ENCODE results near the gene PLCG1. TPM values are rescaled to one million over a fixed set of nuclear protein-coding genes. Genes with fewer than 3 reads are reported as not detected.

PLCG1 gene
- total and polyA plus RNA-seq, 4 donors = 2.0 to 30.4 (median 16.1) TPM

DNA sequence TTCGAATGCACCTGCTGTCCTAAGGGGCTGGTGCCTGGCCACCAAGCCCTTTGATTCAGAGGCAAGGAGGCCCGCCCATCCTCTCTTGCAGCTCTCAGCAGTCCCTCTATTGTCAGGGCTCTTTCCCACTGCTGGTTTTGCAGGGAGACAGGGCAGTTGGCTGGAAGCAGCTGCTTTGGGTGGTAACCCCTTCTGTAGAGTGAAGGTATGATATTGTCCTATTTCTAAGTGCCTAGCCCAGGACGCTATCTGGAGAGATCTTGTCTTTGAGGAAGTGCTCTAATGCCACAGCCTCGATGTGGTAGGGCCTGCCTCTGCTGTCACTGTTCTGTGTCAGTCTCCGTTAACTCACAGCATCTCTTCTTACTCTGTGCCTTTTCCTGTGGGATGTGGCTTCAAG is 5.6 kb downstream of the PLCG1 start:
- WGBS = 66% methylated on average over 5 of the region's 5 CpGs
- DNase-seq (ENCODE audit: low spot score) = no peak
- peaks cover 0 to 17% (median 9%) of the 10 kb centered on the region in 4 donors for H3K4me1 ChIP-seq (ENCODE audit: control insufficient read depth in 4 of 4, insufficient read depth in 4 of 4, low read length in 3 of 4)
- TF ChIP-seq HNF4A (conservative IDR thresholded peaks at IDR 0.05) (no peak), FOXA1 (IDR thresholded peaks at IDR 0.05) (no peak)
- H3K9ac ChIP-seq (ENCODE audit: low read depth in 1 of 2, low read length in 2 of 2) = no peak overlapping the region
- no peaks in the 10 kb centered on the region for H3K9me3 ChIP-seq (ENCODE audit: control insufficient read depth in 4 of 4, low read length in 3 of 4)
- H3K4me3 ChIP-seq (ENCODE audit: low read depth in 1 of 3, low read length in 3 of 3) = no peak overlapping the region
- H3K27me3 ChIP-seq (ENCODE audit: control insufficient read depth in 4 of 4, insufficient read depth in 4 of 4, low read length in 3 of 4) = no peaks in the 10 kb centered on the region
- H3K36me3 ChIP-seq (ENCODE audit: control insufficient read depth in 4 of 4, insufficient read depth in 3 of 4, low read depth in 1 of 4, low read length in 3 of 4) = no peaks in the 10 kb centered on the region
- H3K27ac ChIP-seq (ENCODE audit: low read depth in 1 of 2, low read length in 2 of 2) = no peak overlapping the region

DNA sequence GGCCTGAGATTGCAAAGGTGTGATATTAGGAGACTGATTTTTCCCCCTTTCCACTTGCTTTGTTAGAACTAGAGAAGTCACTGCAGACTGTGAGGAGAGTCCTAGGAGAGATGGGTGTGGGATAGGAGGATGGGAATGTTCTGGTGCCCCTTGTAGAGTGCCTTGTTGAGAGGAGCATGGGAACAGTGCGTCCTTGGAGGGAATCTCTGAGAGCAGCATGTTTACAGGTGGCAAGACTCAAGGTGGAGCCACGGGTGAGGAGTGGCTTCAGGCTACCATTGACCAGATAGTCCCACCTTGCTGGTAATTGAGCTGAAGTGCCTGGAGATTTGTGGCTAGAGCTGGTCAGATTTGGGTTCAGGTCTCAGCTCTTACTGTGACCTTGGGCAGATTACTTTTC is 6.0 kb downstream of the PLCG1 start:
- Histone ChIP-seq H3K27ac (ENCODE audit: low read depth in 1 of 2, low read length in 2 of 2) (no peak overlapping the region), H3K9me3 (ENCODE audit: control insufficient read depth in 4 of 4, low read length in 3 of 4) (no peaks in the 10 kb centered on the region), H3K36me3 (ENCODE audit: control insufficient read depth in 4 of 4, insufficient read depth in 3 of 4, low read depth in 1 of 4, low read length in 3 of 4) (no peaks in the 10 kb centered on the region), H3K27me3 (ENCODE audit: control insufficient read depth in 4 of 4, insufficient read depth in 4 of 4, low read length in 3 of 4) (no peaks in the 10 kb centered on the region), H3K4me3 (ENCODE audit: low read depth in 1 of 3, low read length in 3 of 3) (no peak overlapping the region), H3K9ac (ENCODE audit: low read depth in 1 of 2, low read length in 2 of 2) (no peak overlapping the region), H3K4me1 (ENCODE audit: control insufficient read depth in 4 of 4, insufficient read depth in 4 of 4, low read length in 3 of 4) (peaks cover 0 to 14% (median 8%) of the 10 kb centered on the region in 4 donors)
- DNase-seq (ENCODE audit: low spot score) = no peak
- TF ChIP-seq HNF4G (IDR thresholded peaks at IDR 0.05) = no peak
- TF ChIP-seq ATF3 (IDR thresholded peaks at IDR 0.05) = no peak
- no peak for TF ChIP-seq NR2F2 (IDR thresholded peaks at IDR 0.05)
- TF ChIP-seq, protein P1, sequence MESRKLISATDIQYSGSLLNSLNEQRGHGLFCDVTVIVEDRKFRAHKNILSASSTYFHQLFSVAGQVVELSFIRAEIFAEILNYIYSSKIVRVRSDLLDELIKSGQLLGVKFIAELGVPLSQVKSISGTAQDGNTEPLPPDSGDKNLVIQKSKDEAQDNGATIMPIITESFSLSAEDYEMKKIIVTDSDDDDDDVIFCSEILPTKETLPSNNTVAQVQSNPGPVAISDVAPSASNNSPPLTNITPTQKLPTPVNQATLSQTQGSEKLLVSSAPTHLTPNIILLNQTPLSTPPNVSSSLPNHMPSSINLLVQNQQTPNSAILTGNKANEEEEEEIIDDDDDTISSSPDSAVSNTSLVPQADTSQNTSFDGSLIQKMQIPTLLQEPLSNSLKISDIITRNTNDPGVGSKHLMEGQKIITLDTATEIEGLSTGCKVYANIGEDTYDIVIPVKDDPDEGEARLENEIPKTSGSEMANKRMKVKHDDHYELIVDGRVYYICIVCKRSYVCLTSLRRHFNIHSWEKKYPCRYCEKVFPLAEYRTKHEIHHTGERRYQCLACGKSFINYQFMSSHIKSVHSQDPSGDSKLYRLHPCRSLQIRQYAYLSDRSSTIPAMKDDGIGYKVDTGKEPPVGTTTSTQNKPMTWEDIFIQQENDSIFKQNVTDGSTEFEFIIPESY (IDR thresholded peaks at IDR 0.05) = no peak
- TF ChIP-seq EGR1 (IDR thresholded peaks at IDR 0.05; ENCODE audit: low read depth in 2 of 2) = no peak
- TF ChIP-seq JUND (IDR thresholded peaks at IDR 0.05) = no peak
- no peak for TF ChIP-seq CTCF (IDR thresholded peaks at IDR 0.05; ENCODE audit: low read depth, low read length, missing input control)
- TF ChIP-seq SP1 (IDR thresholded peaks at IDR 0.05) = no peak
- no peak for TF ChIP-seq FOXA2 (IDR thresholded peaks at IDR 0.05)
- no peak for TF ChIP-seq TAF1 (conservative IDR thresholded peaks at IDR 0.05)
- no peak for TF ChIP-seq FOXA1 (IDR thresholded peaks at IDR 0.05)
- TF ChIP-seq YY1 (IDR thresholded peaks at IDR 0.05) = no peak
- no peak for TF ChIP-seq GABPA (IDR thresholded peaks at IDR 0.05 in 1 of 2, conservative IDR thresholded peaks at IDR 0.05 in 1 of 2)
- no peak for TF ChIP-seq MAX (IDR thresholded peaks at IDR 0.05)
- no peak for TF ChIP-seq RAD21 (IDR thresholded peaks at IDR 0.05)
- WGBS = 88% methylated on average over 2 of the region's 2 CpGs

GRCh38 chr20:41145317-41145716 is 8.0 kb downstream of the PLCG1 start:
- 97% methylated on average over 2 of the region's 2 CpGs for WGBS
- no peaks in the 10 kb centered on the region for H3K36me3 ChIP-seq (ENCODE audit: control insufficient read depth in 4 of 4, insufficient read depth in 3 of 4, low read depth in 1 of 4, low read length in 3 of 4)
- H3K27me3 ChIP-seq (ENCODE audit: control insufficient read depth in 4 of 4, insufficient read depth in 4 of 4, low read length in 3 of 4) = no peaks in the 10 kb centered on the region
- H3K9ac ChIP-seq (ENCODE audit: low read depth in 1 of 2, low read length in 2 of 2) = no peak overlapping the region
- no peak for DNase-seq (ENCODE audit: low spot score)
- H3K27ac ChIP-seq (ENCODE audit: low read depth in 1 of 2, low read length in 2 of 2) = no peak overlapping the region
- H3K9me3 ChIP-seq (ENCODE audit: control insufficient read depth in 4 of 4, low read length in 3 of 4) = no peaks in the 10 kb centered on the region
- no peak overlapping the region for H3K4me3 ChIP-seq (ENCODE audit: low read depth in 1 of 3, low read length in 3 of 3)
- peaks cover 0 to 8% (median 4%) of the 10 kb centered on the region in 4 donors for H3K4me1 ChIP-seq (ENCODE audit: control insufficient read depth in 4 of 4, insufficient read depth in 4 of 4, low read length in 3 of 4)
- TF ChIP-seq GABPA (IDR thresholded peaks at IDR 0.05 in 1 of 2, conservative IDR thresholded peaks at IDR 0.05 in 1 of 2) (no peak), NR2F2 (IDR thresholded peaks at IDR 0.05) (no peak), FOXA2 (IDR thresholded peaks at IDR 0.05) (no peak), REST (IDR thresholded peaks at IDR 0.05) (no peak), CTCF (IDR thresholded peaks at IDR 0.05; ENCODE audit: low read depth, low read length, missing input control) (no peak), JUND (IDR thresholded peaks at IDR 0.05) (no peak), RAD21 (IDR thresholded peaks at IDR 0.05) (no peak), RXRA (IDR thresholded peaks at IDR 0.05) (no peak), SP1 (IDR thresholded peaks at IDR 0.05) (no peak), MAX (IDR thresholded peaks at IDR 0.05) (no peak), HNF4A (conservative IDR thresholded peaks at IDR 0.05) (no peak), TAF1 (conservative IDR thresholded peaks at IDR 0.05) (no peak)

Measured in liver (tissue), 9 donors.